OCI-LY7 (cell line): ENCODE measurements around the gene PLEKHM3.

Experiments
- CTCF ChIP-seq: fragments of 200-600 bp; sonication (generic); conservative IDR thresholded peaks from 2 replicates; pipeline ENCODE4 v1.5.1; 2014; ENCODE audit warnings: mild to moderate bottlenecking, antibody characterized with exemption, low read length, moderate library complexity, mixed read lengths
- EZH2phosphoT487 ChIP-seq: fragments of 200-600 bp; sonication (generic); IDR thresholded peaks from 2 replicates; pipeline ENCODE4 v1.6.1; 2018; ENCODE audit warnings: low read depth, borderline replicate concordance, mild to moderate bottlenecking, mixed run types, antibody characterized with exemption, low read length, moderate library complexity, mixed read lengths

GRCh38 chr2:208046686-208047085, 21.4 kb upstream of the PLEKHM3 start:
- no peak for TF ChIP-seq CTCF
- no peak for TF ChIP-seq EZH2phosphoT487
